Activated effector memory CD4-positive, alpha-beta T cell treated with Interleukin-2 at 50 U/mL for 16 hours (primary cell): ENCODE results near the gene HDAC9.

Experiments
- DNase-seq: peaks from one replicate; pipeline ENCODE4 v3.0.0-alpha.2; 2020

HDAC9 gene

DNA sequence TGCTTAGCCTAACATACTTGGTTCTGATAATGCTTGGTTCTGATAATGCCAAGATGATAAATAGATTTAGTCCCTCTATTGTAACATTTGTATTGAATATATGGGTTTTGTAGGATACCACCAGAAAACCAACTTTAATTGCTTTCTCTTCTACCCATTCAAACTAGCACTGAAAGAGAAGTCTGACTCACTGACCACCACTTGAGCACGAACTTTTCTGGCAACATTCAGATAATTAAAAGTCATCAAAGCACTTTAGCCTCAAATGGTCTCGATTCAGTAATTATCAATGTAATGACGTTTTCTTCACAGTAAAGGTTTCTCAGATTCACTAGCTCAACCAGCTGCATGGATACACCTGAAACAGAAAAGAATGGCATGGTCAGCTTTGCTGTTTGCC lies 63.0 kb downstream of the HDAC9 start:
- DNase-seq = no peak

DNA sequence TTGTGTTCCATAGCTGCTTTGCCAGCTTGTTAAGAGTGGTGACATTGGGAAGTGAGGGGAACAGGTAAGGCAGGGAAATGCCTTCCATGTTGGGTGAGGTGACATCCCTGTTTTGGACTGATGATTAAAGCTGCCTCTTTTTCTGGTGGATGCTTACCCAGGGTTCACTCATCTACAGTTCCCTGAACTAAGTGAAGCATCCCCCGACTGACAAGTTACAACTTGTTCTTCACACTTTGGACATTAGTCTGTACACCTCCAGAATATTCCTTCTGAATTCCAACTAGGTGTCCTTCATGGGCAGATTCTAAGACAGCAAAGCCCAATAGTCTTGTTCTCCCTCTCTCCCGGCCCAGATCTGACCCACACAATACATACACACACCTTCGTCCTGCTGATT lies 63.4 kb downstream of the HDAC9 start:
- DNase-seq = no peak

DNA sequence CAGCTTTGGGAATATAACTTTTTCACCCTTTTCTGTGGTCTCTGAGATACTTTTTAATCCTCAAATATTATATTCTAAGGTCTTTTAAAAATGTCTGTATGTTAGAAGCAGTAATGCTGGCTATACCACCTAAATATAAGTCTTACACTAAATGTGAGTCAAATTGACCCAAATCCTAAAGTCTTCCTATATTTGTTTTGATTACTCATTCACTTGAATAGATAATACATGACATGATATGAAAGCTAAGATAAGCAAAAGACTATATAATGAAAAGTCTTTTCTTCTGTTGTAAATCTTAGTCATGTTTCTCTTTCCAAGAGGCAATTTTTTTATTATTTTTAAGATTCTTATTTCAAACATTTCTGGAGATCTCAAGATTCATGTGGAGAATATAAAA lies 64.2 kb downstream of the HDAC9 start:
- DNase-seq = no peak

DNA sequence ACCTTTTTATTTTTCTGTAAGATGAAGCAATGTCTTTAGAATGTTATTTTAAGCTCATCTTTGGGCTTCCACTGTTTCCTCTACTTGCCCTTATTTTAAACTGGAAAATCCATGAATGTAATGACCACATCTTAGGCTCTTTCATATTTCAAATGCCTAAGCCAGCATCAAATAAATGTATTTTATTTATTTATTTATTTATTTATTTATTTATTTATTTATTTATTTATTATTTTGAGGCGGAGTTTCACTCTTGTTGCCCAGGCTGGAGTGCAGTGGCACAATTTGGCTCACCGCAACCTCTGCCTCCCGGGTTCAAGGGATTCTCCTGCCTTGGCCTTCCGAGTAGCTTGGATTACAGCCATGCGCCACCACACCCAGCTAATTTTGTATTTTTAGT lies 69.2 kb downstream of the HDAC9 start:
- no peak for DNase-seq

DNA sequence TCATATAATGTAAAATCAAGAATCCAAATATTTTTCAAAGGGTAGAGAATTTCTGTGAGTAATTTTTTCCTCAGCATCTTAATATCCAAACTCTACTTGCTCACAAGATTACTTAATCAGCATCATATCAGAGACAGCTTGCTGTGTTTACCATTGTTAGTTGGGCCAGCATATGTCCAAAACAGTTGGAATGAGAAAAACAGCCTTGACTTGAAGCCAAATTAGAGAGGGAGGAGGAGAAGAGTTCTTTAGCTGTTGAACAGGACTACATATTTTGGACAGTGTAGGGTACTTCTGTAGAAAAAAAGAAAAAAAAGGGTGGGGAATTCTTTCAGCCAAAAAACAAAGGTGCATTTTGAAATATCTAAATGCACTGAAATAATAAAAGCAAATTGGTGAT lies 69.8 kb downstream of the HDAC9 start:
- no peak for DNase-seq

DNA sequence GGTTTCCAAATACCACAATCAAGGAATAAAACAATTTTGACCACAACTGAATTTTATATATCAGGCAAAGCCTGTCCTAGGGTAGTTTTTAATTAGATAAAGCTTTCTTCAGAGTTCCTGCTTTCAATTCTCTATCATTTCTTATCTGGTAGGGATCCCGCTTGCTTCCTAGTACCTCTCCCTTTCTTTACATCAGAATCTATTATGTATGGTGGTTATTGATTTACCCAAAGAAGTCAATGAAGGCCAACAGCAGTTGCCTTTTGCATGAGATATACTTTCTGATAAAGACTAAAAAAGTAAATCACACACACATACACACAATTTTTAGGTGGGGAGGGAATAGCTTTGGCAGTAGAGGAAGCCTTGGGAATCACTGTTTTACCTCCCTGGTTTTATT lies 70.7 kb downstream of the HDAC9 start:
- DNase-seq = no peak

DNA sequence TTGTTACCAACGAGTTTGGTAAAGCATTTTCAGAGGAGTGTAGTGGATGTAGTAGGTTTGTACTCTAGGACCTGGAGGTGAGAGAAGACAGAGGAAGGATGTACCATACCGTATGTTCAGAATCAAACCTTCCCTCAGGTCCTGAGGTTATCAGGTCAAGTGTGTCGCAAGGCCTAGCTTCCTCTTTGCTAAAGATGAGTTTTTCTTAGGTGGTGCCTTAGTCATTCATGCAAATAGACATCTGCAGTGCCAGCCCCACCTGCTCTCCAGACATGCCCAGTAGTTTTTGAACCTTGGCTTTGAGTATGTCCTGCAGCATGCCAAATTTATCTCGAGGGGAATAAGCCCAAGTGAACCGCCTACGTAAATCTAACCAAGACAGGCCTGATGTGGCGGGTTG lies 71.3 kb downstream of the HDAC9 start:
- DNase-seq = no peak

DNA sequence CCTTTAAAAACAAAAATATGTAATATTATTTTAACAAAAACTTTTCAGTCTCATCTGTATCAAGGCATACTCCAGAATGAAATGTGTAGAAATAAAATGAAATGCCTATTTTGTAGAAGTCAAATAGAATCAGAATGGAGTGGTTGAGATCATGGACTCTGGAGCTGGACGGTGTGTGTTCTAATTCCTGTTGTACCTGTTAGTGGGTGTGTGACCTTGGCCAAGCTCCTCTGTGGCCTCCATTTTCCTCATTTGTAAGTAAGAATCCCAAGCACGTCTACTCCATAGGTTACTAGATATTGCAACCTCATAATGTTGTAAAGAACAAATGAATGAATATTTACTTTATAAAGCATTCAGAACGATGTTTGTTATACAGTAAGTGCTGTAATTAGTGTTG lies 74.9 kb downstream of the HDAC9 start:
- DNase-seq = no peak

DNA sequence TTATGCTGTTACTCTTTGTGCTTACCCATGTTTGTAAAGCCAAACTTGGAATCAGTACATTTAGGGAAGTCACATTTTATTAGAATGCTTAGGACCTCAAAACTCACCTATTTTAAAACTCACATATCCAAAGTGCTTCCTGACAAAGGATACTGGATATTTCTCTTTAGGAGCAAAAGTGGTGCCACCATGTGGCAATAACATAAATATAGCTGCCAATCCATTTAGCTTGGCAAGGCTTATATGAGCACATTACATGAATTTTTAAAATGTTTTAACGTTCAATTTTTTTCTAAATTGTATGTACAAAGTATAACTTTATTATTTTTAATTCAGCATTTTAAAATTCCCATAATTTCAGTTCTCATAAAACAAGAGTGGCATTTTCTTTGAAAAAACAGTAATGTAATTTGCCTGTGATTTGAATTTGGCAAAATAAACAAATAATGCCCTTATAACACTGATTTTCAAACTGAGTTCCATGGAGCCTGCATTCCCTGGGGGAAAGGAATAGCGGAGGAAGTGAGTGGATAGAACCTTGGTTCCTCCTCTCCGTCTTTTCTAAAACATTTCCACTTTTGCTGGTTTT lies 75.4 kb downstream of the HDAC9 start:
- no peak for DNase-seq

DNA sequence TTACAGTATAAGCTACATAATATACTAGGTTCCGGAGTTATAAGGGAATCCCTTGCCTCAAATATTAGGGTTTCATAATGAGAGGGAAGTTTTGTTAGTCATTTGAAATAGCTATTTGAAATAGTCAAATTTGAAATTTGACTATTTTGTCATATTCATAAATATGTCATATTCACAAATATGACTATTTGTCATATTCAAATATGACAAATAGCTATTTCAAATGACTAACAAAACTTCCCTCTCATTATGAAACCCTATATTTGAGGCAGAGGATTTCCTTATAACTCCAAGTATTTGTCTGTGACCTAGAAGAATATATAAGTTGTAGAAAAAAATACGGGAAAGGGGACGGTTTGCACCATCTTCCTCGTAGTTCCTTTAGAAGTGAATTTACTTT lies 76.6 kb downstream of the HDAC9 start:
- no peak for DNase-seq

DNA sequence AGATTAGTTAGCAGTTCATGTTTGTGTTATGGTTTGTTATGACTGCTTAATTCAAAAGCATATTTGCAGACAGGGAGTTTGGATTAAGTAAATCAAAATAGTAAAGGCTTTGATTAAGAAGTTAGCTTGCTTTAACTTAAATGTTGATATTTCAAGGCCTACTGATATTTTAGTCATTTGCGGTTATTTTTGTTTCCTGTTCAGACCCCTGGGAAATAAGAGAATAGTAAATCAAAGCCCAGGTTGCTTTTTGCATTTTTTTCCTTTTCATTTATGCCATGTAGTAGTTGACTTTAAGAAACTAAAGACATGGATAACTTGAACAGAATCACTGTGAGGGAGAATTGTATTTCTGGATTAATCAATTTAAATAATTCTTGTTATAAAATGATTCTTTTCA lies 77.3 kb downstream of the HDAC9 start:
- no peak for DNase-seq

DNA sequence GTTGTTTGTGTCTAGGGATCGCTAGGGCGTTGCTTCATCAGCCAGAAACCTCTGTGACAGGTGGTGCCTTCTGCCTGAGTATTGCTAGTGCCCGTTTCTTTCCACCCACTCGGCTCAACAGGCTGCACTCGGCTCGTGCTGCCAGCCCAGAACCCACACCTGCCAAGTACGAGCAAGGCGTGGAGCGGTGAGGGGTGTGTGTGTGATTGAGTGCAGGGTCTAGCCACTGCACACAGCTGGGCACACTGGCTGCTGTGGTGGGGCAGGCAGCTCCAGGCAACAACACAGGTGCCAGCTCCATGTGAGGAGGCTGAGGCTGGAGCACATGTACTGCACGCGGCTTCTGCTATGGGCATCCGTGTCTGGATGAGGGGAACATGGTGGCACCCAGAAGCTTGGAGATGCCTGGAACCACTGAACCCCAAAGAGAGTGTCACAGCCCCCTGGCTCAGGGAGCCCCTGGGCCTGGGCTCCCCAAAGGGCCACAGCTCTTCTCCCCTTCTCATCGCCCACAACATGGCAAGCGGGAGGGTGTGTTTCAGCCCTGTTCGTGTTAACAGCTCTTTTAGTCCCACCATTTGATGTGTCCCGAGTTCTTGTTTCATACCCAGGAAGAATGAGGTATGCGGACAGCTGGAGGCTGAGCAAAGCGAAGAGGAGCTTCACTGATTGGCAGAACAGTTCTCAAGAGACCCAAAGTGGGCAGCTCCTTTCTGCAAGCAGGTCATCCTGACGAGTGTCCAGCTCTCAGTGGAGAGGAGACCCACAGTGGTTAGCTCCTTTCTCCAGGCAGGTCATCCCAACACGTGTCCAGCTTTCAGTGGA lies 78.1 kb downstream of the HDAC9 start:
- DNase-seq = no peak

DNA sequence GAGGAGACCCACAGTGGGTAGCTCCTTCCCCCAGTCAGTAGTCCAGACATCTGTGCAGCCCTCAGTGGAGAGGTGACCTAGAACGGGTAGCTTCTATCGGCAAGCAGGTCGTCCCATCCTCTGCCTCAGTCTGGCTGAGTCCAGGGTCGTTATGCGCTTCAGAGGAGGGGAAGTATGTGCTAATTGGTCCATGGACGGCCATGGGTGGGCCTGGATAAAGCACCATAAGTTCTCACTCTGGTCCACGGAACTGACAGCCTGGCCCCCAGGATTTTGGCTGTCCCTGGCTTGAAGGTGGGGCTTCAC lies 78.6 kb downstream of the HDAC9 start:
- DNase-seq = no peak

DNA sequence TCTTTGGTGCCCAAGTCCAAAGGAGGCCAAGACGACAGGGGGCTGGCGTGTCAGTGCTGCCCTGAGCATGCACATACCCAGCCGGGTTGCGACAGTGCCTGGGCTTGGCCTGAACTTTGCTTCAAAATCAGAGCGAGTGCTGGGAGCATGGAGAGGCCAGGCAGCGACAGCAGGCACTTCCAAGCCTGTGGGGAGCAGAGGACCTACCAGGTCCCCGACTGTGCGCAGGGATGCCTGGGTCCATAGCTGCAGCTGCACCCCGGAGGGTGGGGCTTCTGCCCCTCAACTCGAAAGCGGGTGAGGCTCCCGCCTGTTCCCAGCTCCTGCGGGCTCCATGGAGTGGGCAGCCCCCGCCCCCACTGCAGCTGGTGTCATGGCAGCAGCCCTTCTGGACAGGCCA lies 79.1 kb downstream of the HDAC9 start:
- DNase-seq = no peak

DNA sequence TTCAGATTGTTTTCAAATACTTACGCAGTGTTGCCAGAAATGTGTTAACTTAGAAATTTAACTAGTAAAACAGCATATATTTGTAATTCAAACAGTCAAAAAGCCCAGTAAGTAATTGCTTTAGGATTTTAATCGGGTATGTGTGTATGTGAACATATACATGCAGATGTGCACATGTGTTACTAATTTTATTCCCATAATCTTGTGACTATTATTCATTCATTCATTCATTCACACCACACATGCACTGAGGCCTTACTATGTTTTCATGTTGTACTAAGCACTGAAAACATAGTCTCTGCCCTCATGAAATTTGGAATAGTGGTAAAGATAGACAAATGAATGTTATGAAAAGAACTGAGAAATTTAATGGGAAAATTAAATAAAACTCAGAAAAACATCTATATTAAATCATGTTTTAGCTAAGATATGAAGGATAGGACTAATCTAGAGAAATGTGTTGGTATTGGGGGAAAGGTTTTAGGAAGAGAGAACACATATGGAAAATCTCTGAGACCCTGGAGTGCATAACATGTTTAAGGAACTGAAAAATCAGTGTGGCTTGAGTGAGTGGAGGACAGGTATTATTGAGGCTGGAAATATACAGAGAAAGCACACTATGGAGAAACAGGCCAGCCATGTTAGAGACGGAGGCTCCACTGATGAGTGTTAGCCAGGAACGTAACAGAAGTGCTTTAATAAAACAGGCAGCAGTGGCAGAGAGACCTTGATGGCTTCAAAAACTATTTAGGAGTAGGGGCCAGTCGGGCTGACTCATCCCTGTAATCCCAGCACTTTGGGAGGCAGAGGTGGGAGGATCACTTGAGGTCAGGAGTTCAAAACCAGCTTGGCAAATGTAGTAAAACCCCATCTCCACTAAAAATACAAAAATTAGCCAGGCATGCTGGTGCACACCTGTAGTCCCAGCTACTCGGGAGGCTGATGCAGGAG lies 80.3 kb downstream of the HDAC9 start:
- no peak for DNase-seq

DNA sequence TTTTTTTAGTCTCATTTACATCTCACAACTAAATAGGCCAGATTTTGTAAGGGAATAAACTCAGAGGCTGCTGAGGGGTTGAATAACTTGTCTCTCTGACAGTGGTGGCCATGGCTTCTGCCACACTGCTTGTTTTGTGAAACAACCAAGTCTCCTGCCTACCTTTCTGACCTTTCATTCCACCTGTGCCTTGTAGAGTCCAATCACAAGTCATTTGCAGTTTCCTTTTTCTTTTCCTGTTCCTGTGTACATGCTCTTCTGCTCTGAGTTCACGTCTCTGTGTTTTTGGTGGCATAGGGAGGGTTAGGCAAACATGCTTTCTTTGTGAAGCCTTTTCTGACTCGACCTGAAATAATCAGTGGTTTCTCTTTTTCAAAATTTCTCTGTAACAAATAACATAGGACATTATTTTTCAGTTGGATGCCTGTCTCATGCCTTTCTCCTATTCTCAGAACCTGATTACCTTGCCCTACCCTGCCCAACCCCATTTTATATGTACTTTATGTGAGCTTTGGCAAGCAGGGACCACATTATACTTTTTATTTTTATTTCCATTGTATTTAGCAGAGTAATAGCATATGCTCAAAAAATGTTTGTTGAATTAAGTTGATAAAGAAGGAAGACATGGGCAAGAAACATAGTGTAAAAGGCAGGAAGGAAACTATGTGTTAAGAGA lies 81.7 kb downstream of the HDAC9 start:
- DNase-seq = no peak

DNA sequence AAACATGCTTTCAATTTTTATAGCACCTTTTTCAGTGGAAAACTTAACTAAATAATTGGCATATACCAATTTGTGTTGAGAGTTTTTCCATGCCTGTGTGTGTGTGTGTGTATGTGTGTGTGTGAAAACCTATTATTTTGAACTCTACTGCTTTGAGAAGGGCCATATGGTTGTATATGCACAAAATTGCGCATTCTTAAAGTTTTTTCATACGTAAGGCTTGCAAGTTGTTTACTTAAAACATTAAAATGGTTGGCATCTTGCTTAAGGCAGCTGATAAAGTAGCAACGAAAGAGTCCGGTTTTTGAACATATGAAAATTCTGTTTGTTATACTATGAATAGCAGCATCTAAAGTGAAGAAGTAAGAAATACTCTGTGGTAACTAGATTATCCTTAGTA lies 84.1 kb downstream of the HDAC9 start:
- no peak for DNase-seq

DNA sequence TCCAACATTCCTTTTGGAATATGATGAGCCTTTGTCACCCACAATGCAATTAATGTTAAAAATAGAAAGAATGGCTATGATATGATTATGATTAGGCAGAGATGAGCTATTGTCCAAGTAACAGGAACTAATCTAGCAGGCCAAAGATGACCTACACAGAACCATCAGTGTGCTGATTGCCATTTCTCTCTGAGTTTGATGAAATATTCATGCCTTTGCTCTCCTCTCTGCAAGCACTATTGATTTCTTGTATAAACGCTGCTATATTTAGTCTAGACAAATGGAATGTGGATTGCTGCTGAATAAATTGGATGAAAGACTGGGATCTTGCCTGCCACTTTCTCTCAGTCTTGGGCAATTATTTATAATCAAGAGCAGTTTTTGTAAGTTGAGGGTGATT lies 85.4 kb downstream of the HDAC9 start:
- no peak for DNase-seq

DNA sequence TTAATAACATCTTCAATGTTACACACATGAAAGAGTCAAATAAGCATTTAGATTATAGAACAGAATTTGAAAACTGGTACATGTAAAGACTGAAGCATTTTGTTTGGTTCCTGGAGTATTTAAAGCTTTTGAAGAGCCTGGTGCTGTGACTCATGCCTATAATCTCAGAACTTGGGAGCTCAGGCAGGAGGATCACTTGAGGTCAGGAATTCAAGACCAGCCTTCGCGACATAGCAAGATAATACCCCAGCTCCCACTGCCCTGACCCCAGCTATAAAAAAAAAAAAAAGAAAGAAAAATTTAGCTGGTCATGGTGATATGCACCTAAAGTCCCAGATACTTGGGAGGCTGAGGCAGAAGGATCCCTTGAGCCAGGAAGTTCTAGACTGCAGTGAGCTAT lies 87.8 kb downstream of the HDAC9 start:
- no peak for DNase-seq

DNA sequence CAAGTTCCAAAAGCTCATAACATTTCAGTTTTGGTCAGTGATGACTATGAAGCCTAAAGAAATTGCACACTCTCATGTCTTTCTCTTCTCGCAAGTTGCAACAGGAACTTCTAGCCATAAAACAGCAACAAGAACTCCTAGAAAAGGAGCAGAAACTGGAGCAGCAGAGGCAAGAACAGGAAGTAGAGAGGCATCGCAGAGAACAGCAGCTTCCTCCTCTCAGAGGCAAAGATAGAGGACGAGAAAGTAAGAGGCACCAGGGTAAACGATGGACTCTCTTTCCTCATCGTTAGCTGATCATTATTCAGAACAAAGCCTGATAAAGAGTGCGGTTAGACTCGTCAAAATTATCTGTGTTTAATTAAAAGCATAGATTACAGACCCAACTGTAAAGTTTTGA lies 94.7 kb downstream of the HDAC9 start:
- no peak for DNase-seq

DNA sequence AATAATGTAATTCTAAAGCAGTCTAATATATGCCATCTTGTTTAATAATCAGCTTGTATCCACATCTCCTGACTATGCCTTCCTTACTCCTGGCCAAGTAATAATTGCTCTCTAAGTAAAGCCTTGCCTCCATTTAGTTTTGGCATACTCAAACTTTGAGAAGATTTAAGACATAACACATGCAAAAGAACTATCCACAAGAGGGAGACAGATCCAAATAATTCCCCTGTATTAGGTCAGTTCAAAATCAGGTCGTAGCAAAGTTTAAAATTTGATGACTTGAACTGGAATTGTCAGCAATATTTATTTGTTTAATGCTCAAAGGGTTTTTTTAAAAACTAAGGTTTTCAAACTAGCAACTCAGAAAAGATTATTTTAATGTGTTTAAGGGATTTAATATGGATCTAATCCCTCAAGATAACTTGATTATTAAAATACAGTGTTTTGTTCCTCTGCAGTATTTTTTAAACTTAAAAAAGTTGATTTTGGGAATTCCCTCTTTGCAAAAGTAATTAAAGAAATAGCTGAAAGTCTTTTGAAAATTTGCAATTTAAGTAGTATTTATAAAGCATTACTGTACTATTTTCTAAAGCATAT lies 95.3 kb downstream of the HDAC9 start:
- no peak for DNase-seq

DNA sequence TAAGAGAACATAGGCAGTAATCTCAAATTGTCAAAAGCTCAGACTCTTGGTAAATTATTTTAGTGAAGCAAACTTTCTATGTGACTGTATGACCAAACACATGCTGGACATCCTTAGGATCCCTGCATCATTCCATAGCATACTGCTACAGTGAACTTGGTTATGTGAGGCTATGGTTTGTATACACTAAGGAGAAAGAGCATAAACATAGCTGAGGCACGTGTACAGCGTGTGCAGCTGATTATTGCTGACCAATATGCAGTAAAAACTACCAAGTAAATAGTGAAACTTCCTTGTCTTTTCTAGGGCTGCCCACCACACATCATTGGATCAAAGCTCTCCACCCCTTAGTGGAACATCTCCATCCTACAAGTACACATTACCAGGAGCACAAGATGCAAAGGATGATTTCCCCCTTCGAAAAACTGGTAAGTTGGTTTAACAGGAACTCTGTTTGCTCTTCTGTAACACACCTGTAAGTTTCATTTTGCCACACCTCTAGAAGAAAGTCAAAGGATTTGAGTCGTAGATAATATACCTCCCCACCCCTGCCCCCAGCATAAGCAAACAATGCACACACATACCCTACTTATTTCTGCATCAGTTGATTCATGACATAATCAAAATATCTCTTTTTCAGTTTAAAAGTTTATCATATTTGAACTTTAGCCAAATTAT lies 98.2 kb downstream of the HDAC9 start:
- no peak for DNase-seq
